Activated CD4-positive, alpha-beta memory T cell treated with anti-CD3 and anti-CD28 coated beads for 36 hours (primary cell): ENCODE data around the gene BCAN. TPM values are rescaled to one million over a fixed set of nuclear protein-coding genes. Genes with fewer than 3 reads are reported as not detected.

Experiments used
- CTCF ChIA-PET: fragments of 350-600 bp; sonication (Branson Sonifier 250); formaldehyde crosslinking; loops from one replicate; lab custom pipeline; 2021; ENCODE audit warnings: antibody characterized with exemption, inconsistent platforms; lab: Charles Lee
- POLR2A ChIA-PET: fragments of 350-600 bp; sonication (Branson Sonifier 250); formaldehyde crosslinking; loops from one replicate; lab custom pipeline; 2021; ENCODE audit warnings: antibody characterized with exemption; lab: Charles Lee
- DNase-seq: peaks from one replicate; pipeline ENCODE4 v3.0.0-alpha.2; 2020
- H3K27ac Mint-ChIP-seq: one replicate; pipeline ENCODE4 v1.8.0; 2021; ENCODE audit warnings: mixed read lengths
- H3K27me3 Mint-ChIP-seq: one replicate; pipeline ENCODE4 v1.8.0; 2021; ENCODE audit warnings: mixed read lengths
- H3K36me3 Mint-ChIP-seq: one replicate; pipeline ENCODE4 v1.8.0; 2021; ENCODE audit warnings: mixed read lengths
- H3K4me1 Mint-ChIP-seq: one replicate; pipeline ENCODE4 v1.8.0; 2021; ENCODE audit warnings: low read depth, mixed read lengths
- H3K4me3 Mint-ChIP-seq: one replicate; pipeline ENCODE4 v1.8.0; 2021; ENCODE audit warnings: mild to moderate bottlenecking, mixed read lengths
- H3K9me3 Mint-ChIP-seq: one replicate; pipeline ENCODE4 v1.8.0; 2021; ENCODE audit warnings: mixed read lengths
- intact Hi-C: fragments of 100-400 bp; cut with micrococcal nuclease; formaldehyde crosslinking; loops from one replicate; pipeline ENCODE4 v1.15.1; 2023
- total RNA-seq, 2 experiments: library from RNA; stranded (reverse); gene quantifications; one replicate each; pipeline ENCODE4 v1.2.3, GENCODE V29; 2021

BCAN gene, protein sequence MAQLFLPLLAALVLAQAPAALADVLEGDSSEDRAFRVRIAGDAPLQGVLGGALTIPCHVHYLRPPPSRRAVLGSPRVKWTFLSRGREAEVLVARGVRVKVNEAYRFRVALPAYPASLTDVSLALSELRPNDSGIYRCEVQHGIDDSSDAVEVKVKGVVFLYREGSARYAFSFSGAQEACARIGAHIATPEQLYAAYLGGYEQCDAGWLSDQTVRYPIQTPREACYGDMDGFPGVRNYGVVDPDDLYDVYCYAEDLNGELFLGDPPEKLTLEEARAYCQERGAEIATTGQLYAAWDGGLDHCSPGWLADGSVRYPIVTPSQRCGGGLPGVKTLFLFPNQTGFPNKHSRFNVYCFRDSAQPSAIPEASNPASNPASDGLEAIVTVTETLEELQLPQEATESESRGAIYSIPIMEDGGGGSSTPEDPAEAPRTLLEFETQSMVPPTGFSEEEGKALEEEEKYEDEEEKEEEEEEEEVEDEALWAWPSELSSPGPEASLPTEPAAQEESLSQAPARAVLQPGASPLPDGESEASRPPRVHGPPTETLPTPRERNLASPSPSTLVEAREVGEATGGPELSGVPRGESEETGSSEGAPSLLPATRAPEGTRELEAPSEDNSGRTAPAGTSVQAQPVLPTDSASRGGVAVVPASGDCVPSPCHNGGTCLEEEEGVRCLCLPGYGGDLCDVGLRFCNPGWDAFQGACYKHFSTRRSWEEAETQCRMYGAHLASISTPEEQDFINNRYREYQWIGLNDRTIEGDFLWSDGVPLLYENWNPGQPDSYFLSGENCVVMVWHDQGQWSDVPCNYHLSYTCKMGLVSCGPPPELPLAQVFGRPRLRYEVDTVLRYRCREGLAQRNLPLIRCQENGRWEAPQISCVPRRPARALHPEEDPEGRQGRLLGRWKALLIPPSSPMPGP
- not detected for total RNA-seq

DNA sequence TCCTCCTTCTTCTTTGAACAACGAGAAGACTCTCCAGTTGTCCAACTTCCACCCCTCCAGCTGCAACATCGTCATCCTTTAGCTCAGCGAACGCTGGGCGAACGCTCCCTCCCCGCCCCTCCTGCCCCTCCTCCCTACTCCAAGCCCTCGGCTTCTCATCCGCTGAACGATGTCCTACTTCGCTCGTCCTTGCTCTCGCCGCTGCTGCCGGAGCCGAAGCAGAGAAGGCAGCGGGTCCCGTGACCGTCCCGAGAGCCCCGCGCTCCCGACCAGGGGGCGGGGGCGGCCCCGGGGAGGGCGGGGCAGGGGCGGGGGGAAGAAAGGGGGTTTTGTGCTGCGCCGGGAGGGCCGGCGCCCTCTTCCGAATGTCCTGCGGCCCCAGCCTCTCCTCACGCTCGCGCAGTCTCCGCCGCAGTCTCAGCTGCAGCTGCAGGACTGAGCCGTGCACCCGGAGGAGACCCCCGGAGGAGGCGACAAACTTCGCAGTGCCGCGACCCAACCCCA lies at the start of gene BCAN:
Gene BCAN, plus strand, starts transcription at position 357 of the 504 bp plus-strand sequence. CDS start 3,938 bp downstream, outside the sequence.
- peak; percentile 34 for DNase-seq
- ChIA-PET CTCF (interaction anchor here (0.7 to 5.2 kb wide), 7 partner anchors 13 to 161 kb away, joined by 3 to 34 read pairs (median 5); no protein-coding TSS in a partner anchor), POLR2A (no interaction called here)
- H3K36me3 Mint-ChIP-seq = no peaks in the 10 kb centered on the region
- H3K9me3 Mint-ChIP-seq = no peaks in the 10 kb centered on the region
- no peak within 1 kb of the TSS for H3K27ac Mint-ChIP-seq
- peaks cover 24% of the 10 kb centered on the region for H3K4me1 Mint-ChIP-seq
- H3K27me3 Mint-ChIP-seq = peaks cover 75% of the 10 kb centered on the region
- intact Hi-C loops = no loop called here
- no peak within 1 kb of the TSS for H3K4me3 Mint-ChIP-seq

DNA sequence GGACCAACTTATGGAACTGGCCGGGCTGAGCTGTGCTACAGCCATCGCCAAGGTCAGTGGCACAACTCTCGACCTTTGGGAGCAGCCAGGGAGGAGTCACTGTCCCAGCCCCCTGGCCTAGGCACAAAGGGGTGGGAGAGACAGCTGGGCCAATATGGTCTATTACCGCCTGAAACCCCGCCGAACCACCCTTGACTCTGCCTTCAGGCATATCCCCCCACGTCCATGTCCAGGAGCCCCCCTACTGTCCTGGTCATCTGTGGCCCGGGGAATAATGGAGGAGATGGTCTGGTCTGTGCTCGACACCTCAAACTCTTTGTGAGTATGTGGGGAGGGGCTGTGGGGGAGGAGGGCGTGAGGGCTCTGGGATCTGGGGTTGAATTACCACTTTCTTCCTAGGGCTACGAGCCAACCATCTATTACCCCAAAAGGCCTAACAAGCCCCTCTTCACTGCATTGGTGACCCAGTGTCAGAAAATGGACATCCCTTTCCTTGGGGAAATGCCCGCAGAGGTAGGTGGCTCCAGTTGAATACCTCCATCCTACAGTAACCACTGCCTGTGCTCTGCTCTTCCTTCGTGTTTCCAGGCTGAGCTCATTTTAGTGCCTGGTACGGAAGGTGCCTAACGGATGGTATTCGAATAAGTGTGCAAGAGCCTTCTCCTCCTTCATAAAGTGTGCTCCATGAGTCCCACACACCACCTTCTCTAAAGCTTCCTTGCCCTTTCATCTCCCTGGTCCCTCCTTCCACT lies 49.6 kb upstream of the BCAN start:
- POLR2A ChIA-PET = interaction anchor here (1.0 to 3.0 kb wide), 7 partner anchors 9 to 136 kb away, joined by 4 to 19 read pairs (median 7); partner anchors contain the start of genes GPATCH4, ISG20L2, MEF2D and METTL25B
- peaks cover 19% of the 10 kb centered on the region for H3K4me1 Mint-ChIP-seq
- intact Hi-C loops = no loop called here
- DNase-seq = no peak
- no peaks in the 10 kb centered on the region for H3K27me3 Mint-ChIP-seq
- H3K4me3 Mint-ChIP-seq = peak overlapping the region; percentile 79
- peaks cover 7% of the 10 kb centered on the region for H3K36me3 Mint-ChIP-seq
- CTCF ChIA-PET = interaction anchor here (1.1 to 6.4 kb wide), 9 partner anchors 8 to 207 kb away, joined by 3 to 39 read pairs (median 6); partner anchors contain the start of gene MEF2D
- no peaks in the 10 kb centered on the region for H3K9me3 Mint-ChIP-seq
- H3K27ac Mint-ChIP-seq = peak overlapping the region; percentile 79

DNA sequence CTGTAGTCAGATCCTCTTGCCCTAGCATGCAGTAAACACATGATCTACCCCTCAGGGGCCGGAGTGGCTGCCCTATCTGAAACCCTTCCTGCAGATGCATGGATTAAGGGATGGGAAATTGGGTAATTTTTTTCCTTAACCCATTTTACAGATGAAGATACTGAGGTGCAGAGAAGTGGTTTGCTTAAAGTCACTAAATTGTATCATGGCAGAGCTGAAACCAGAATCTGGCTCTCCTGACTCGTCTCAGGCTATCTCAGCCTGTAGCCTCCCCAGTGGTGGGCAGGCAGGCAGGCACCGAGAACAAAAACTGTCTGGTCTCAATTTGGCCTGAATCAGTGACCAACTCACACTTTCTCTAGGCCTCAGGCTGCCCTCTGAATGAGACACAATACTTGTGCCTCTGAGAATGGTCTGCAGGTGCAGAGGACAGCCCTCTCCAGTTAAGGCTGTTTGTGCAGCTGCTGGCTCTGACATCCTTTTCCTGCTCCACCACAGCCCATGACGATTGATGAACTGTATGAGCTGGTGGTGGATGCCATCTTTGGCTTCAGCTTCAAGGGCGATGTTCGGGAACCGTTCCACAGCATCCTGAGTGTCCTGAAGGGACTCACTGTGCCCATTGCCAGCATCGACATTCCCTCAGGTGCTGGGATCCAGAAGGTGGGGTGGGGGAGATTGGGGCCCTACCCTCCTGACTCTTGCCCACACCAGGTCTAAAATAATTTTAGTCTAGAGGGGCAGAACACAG lies 48.8 kb upstream of the BCAN start:
- H3K4me1 Mint-ChIP-seq = peaks cover 20% of the 10 kb centered on the region
- peak overlapping the region; percentile 79 for H3K4me3 Mint-ChIP-seq
- DNase-seq = no peak
- peak overlapping the region; percentile 59 for H3K27ac Mint-ChIP-seq
- POLR2A ChIA-PET = interaction anchor here (2.2 to 3.0 kb wide), 3 partner anchors 8 to 92 kb away, joined by 12 to 19 read pairs (median 13); partner anchors contain the start of genes GPATCH4, MEF2D and TTC24
- peaks cover 9% of the 10 kb centered on the region for H3K36me3 Mint-ChIP-seq
- CTCF ChIA-PET = interaction anchor here (0.8 to 6.4 kb wide), 4 partner anchors 8 to 112 kb away, joined by 3 to 39 read pairs (median 3); no protein-coding TSS in a partner anchor
- no peaks in the 10 kb centered on the region for H3K9me3 Mint-ChIP-seq
- H3K27me3 Mint-ChIP-seq = no peaks in the 10 kb centered on the region
- intact Hi-C loops = no loop called here

DNA sequence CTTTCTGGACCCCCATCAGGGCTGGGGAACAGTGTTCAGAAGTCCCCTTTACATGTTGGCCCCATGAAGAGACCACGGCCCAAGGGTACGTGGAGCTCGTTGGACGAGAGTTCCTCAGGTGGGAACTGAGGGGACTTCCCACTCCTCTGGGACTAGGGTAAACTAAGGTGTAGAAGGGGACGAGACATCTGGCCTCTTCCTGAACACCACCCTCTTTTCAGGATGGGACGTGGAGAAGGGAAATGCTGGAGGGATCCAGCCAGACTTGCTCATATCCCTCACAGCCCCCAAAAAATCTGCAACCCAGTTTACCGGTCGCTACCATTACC lies 48.3 kb upstream of the BCAN start:
- Mint-ChIP-seq H3K4me3 (no peak overlapping the region), H3K27ac (no peak overlapping the region), H3K27me3 (no peaks in the 10 kb centered on the region), H3K4me1 (peaks cover 26% of the 10 kb centered on the region), H3K9me3 (no peaks in the 10 kb centered on the region), H3K36me3 (peaks cover 14% of the 10 kb centered on the region)
- intact Hi-C loops = no loop called here
- POLR2A ChIA-PET = interaction anchor here (3.0 kb wide), 2 partner anchors 7 to 13 kb away, joined by 13 to 19 read pairs; partner anchors contain the start of genes GPATCH4 and TTC24
- DNase-seq = no peak
- CTCF ChIA-PET = interaction anchor here (0.8 to 6.4 kb wide), 4 partner anchors 8 to 113 kb away, joined by 3 to 39 read pairs (median 3); no protein-coding TSS in a partner anchor

DNA sequence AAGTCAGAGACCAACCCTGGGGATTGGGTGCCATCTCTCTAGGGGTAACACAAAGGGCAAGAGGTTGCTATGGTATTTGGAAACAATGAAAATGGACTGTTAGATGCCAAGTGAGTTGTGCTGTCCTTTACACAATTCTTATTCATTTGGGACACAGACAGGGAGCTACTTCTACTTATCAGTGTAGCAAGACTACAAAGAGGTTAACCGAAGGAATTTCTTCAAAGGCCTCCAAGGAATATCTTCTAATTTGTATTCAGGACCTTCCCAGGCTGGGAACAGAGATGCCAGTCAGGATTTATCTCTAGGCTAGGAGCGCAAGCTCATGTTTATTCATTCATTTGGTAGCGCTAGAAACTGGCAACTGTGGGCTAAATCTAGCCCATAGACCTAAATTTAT lies 47.7 kb upstream of the BCAN start:
- intact Hi-C loops = no loop called here
- H3K27ac Mint-ChIP-seq = no peak overlapping the region
- H3K4me3 Mint-ChIP-seq = no peak overlapping the region
- H3K4me1 Mint-ChIP-seq = peaks cover 30% of the 10 kb centered on the region
- ChIA-PET CTCF (interaction anchor here (0.7 to 6.4 kb wide), 7 partner anchors 9 to 209 kb away, joined by 3 to 39 read pairs (median 4); no protein-coding TSS in a partner anchor), POLR2A (no interaction called here)
- H3K9me3 Mint-ChIP-seq = no peaks in the 10 kb centered on the region
- peaks cover 17% of the 10 kb centered on the region for H3K36me3 Mint-ChIP-seq
- DNase-seq = no peak
- H3K27me3 Mint-ChIP-seq = no peaks in the 10 kb centered on the region

DNA sequence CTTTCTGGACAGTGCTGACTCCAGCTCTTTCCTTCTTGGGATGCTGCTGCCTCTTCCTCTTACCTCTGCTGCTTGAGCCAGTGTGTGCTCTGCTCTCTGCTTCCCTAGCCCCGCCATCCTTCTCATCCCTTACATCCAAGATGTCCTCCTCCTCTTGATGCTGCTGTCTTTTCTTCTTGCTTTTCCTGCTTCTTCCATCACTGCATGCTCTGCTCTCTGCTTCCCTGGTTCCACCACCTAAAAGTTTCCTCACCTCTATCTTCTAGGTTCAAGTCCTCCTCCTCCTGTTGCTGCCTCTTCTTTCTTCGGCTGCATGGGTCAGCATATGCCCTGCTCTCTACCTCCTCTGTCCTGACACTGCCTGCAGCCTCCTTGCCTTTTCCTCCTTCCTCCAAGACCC lies 46.9 kb upstream of the BCAN start:
- H3K27ac Mint-ChIP-seq = peak overlapping the region; percentile 36
- ChIA-PET CTCF (interaction anchor here (0.9 to 6.4 kb wide), 4 partner anchors 13 to 210 kb away, joined by 3 to 39 read pairs (median 4); no protein-coding TSS in a partner anchor), POLR2A (interaction anchor here (0.6 kb wide), 1 partner anchor 372 kb away, joined by 3 read pairs; no protein-coding TSS in a partner anchor)
- no peak for DNase-seq
- H3K9me3 Mint-ChIP-seq = no peaks in the 10 kb centered on the region
- no peak overlapping the region for H3K4me3 Mint-ChIP-seq
- peaks cover 17% of the 10 kb centered on the region for H3K36me3 Mint-ChIP-seq
- H3K4me1 Mint-ChIP-seq = peaks cover 35% of the 10 kb centered on the region
- no peaks in the 10 kb centered on the region for H3K27me3 Mint-ChIP-seq
- intact Hi-C loops = no loop called here

DNA sequence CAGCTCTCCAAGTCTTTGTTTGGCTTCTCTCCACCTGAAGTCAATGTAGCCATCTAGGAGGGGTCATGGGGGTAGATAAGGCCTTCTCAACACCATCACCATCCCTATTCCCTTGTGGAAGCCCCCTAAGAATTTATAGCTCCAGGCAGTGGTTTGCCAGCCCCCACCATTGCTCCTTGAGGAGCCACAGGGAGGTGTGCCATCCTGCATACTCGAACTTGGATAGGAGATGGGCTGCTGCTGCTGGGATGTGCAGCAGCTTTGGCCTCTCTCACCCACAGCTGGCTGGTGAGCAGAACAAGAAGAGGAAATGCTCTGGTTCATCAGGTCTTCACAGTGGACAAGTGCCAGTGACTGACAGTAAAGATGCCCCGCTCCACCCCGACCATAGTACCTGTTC lies 45.5 kb upstream of the BCAN start:
- peaks cover 20% of the 10 kb centered on the region for H3K36me3 Mint-ChIP-seq
- no peaks in the 10 kb centered on the region for H3K27me3 Mint-ChIP-seq

DNA sequence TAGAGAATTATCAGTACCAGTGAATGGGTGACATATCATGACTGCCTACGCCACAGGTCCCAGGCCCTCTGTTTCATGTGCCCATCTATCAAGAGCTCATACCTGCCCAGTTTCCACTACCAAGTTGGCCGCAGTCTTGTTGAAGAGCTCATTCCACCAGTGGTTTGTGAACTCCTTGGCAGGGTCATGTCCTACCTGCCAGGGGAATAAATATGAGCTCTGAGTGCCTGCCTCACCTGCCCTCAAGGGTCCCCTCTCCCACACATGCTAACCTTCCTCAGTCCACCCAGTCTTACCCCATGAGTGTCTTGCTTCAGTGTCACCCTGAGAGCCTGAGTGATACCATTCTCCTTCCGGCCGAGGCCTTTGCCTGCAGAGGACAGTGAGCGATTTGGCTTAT lies 43.8 kb upstream of the BCAN start:
- Mint-ChIP-seq H3K27ac (peak overlapping the region; percentile 9), H3K4me1 (peaks cover 41% of the 10 kb centered on the region), H3K4me3 (no peak overlapping the region), H3K36me3 (peaks cover 21% of the 10 kb centered on the region), H3K27me3 (no peaks in the 10 kb centered on the region), H3K9me3 (no peaks in the 10 kb centered on the region)
- intact Hi-C loops = no loop called here
- DNase-seq = no peak
- ChIA-PET CTCF (interaction anchor here (0.5 to 2.4 kb wide), 4 partner anchors 10 to 117 kb away, joined by 3 to 7 read pairs (median 4); no protein-coding TSS in a partner anchor), POLR2A (no interaction called here)

More for the DNA sequence above, 45.5 kb upstream of the BCAN start:
- POLR2A ChIA-PET = no interaction called here
- intact Hi-C loops = no loop called here
- Mint-ChIP-seq H3K4me3 (no peak overlapping the region), H3K9me3 (no peaks in the 10 kb centered on the region), H3K4me1 (peaks cover 34% of the 10 kb centered on the region), H3K27ac (no peak overlapping the region)
- DNase-seq = no peak
- CTCF ChIA-PET = interaction anchor here (6.4 kb wide), 1 partner anchor 12 kb away, joined by 39 read pairs; no protein-coding TSS in a partner anchor

DNA sequence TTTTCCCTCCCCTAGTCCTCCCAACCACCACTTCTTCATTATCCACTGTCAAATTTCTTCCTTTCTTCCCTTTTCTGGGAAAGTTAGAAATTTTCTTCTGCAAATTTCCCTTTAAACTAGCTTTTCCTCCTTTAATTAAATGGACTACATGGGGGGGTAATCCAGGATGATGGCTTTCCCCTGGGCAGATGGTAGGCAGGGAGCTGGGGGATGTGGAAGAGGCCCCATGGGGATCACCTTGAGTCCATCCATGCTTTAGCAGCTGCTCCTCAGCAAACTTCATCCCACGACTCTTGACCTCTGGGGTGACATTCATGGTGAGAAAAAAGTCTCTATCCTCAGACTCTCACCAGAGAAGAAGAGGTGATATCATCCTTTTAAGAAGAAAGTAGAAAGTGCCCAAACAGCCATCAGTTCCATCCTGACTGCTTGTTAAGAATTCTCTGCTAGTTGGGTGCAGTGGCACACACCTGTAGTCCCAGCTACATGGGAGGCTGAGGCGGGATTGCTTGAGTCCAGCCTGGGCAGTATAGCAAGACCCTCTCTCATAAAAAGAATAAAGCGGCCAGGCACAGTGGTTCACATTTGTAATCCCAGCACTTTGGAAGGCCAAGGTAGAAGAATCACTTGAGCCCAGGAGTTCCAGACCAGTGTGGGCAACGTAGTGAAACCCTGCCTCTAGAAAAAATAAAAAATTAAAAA lies 43.0 kb upstream of the BCAN start:
- Mint-ChIP-seq H3K27me3 (no peaks in the 10 kb centered on the region), H3K27ac (peak overlapping the region; percentile 95), H3K9me3 (no peaks in the 10 kb centered on the region), H3K4me3 (no peak overlapping the region), H3K36me3 (peaks cover 21% of the 10 kb centered on the region), H3K4me1 (peaks cover 38% of the 10 kb centered on the region)
- no peak for DNase-seq
- ChIA-PET POLR2A (no interaction called here), CTCF (interaction anchor here (1.0 to 2.4 kb wide), 5 partner anchors 10 to 214 kb away, joined by 3 to 14 read pairs (median 4); no protein-coding TSS in a partner anchor)
- intact Hi-C loops = no loop called here
